Measurements from ENCODE around the gene PRSS56. TPM values are rescaled to one million over a fixed set of nuclear protein-coding genes. Genes with fewer than 3 reads are reported as not detected.

The PRSS56 gene
- polyA plus RNA-seq, 1 experiment, result not detected

DNA sequence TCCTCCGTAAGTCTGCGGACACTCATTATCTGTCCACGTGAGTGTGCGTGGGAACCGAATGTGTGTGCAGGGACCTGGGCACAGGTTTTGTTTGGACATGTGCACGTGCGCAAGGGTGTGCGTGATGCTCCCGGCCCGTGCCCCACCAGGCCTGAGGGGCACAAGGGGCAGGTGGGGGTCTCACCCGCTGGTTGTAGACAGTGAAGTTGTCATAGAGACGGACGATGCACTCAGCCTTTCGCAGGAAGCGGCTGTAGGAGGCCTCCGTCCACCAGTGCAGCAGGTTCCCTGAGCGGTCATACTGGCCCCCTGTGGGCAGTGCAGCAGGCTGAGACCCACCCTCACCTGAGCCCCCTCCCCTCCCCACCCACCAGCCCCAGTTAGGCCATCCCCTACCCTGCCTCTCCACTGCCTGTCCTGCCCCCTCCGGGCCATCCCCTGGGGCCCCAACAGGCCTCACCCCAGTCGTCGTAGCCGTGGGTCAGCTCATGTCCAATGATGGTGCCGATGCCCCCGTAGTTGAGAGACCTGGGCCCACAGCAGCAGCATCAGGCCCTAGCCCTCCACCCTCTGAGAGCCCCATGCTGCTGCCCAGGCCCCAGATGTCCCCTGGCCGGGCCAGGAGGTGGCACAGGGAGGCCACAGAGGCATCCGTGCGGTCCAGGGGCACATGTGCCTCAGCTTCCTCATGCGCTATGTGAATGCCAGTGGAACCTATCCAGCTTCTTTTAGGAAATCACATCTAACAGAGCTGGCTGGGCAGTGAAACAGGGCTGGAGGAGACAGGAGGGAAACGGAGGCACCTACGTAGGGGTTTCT lies 38.7 kb upstream of the PRSS56 start:
- Histone ChIP-seq H3K27me3 (ENCODE audit: control insufficient read depth, insufficient read depth, low read length) (peaks cover 40% of the 10 kb centered on the region), H3K4me3 (ENCODE audit: low read depth, low read length) (no peak overlapping the region), H3K27ac (ENCODE audit: low read depth, low read length) (no peak overlapping the region), H3K9me3 (ENCODE audit: control insufficient read depth, insufficient read depth, low read length) (no peaks in the 10 kb centered on the region; the same call in 1 of the 2 replicates)
- ChIA-PET CTCF (no interaction called here), POLR2A (no interaction called here)
- TF ChIP-seq, protein P1, sequence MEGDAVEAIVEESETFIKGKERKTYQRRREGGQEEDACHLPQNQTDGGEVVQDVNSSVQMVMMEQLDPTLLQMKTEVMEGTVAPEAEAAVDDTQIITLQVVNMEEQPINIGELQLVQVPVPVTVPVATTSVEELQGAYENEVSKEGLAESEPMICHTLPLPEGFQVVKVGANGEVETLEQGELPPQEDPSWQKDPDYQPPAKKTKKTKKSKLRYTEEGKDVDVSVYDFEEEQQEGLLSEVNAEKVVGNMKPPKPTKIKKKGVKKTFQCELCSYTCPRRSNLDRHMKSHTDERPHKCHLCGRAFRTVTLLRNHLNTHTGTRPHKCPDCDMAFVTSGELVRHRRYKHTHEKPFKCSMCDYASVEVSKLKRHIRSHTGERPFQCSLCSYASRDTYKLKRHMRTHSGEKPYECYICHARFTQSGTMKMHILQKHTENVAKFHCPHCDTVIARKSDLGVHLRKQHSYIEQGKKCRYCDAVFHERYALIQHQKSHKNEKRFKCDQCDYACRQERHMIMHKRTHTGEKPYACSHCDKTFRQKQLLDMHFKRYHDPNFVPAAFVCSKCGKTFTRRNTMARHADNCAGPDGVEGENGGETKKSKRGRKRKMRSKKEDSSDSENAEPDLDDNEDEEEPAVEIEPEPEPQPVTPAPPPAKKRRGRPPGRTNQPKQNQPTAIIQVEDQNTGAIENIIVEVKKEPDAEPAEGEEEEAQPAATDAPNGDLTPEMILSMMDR (IDR thresholded peaks at IDR 0.05; ENCODE audit: low read depth, low read length), result no peak
- DNase-seq (ENCODE audit: low read depth, low spot score), result no peak

DNA sequence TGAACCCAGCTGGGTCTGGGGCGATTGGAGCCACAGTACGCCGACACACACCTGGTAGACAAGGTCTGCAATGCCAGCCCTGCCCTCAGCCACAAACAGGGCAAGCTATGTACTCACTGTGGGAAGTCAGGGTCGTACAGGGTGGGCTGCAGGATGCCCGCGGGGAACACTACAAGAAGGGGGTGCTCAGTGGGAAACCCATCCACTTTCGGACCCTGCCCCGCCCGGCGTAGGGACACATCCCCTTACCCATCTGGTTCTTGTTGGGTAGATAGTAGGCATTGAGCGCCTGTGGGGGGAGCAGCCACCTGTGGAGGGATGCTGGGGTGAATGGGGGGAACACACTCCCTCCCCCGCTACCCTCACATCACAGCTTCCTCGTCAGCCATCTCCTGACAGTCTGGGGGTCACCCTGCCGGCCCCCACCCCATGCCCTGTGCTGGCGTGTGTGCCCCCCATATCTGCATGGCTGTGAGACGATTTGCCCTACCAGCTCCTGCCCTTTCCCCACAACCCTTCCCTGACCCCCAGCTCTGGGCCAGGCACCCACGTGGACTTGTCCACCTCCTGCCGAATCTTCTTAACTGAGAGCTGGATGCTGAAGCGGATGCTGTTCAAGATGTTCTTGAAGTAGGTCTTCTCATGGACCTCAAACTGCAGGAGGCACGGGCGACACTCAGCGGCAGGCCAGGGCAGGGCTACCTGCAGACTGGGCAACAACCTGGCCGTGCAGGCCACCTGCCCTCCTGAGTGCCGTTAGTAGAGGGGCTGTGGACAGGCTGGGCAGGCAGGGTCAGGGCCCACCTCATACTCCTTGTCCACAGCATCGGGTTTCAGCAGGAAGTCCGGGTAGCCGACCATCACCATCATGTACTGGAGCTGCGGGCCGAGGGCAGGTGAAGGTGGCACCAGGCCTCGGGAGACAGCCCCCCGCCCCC lies 37.6 kb upstream of the PRSS56 start:
- Histone ChIP-seq H3K9me3 (ENCODE audit: control insufficient read depth, insufficient read depth, low read length) (no peaks in the 10 kb centered on the region; the same call in 1 of the 2 replicates), H3K27ac (ENCODE audit: low read depth, low read length) (no peak overlapping the region), H3K4me3 (ENCODE audit: low read depth, low read length) (no peak overlapping the region), H3K27me3 (ENCODE audit: control insufficient read depth, insufficient read depth, low read length) (peaks cover 42% of the 10 kb centered on the region)
- ChIA-PET POLR2A (no interaction called here), CTCF (no interaction called here)
- TF ChIP-seq, protein P1 (IDR thresholded peaks at IDR 0.05; ENCODE audit: low read depth, low read length), result no peak
- no peak for DNase-seq (ENCODE audit: low read depth, low spot score)

DNA sequence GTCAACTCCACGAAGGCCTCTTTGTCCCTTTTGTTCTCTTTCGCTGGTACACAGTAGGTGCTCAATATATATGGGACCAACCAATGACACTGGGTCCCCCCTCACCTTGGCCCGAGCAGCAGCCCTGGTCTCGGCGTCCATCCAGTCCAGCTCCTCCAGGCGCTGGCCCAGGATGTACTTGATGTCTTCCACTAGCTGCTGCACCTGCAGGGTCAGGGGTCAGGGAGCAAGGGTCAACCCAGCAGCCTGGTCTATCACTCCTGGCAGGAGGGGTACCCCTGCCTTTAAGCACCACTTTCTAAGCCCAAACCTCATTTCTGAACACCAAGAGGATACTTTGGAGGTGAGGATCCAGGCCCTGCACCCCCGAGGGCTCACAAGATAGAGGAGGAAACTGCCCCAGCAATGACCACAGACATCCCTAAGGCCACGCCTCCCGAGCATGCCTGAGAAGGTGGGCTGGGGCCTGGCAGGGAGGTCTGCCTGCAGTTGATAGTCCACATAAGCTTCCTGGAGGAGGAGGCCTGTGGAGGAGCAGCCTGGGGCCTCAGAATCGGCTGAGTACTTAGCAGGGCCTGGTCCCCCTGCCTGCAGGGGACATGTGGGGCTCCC lies 36.8 kb upstream of the PRSS56 start:
- ChIA-PET POLR2A (no interaction called here), CTCF (no interaction called here)
- Histone ChIP-seq H3K9me3 (ENCODE audit: control insufficient read depth, insufficient read depth, low read length) (no peaks in the 10 kb centered on the region; the same call in 1 of the 2 replicates), H3K27ac (ENCODE audit: low read depth, low read length) (no peak overlapping the region), H3K27me3 (ENCODE audit: control insufficient read depth, insufficient read depth, low read length) (peaks cover 48% of the 10 kb centered on the region), H3K4me3 (ENCODE audit: low read depth, low read length) (no peak overlapping the region)
- TF ChIP-seq, protein P1 (IDR thresholded peaks at IDR 0.05; ENCODE audit: low read depth, low read length), result no peak
- no peak for DNase-seq (ENCODE audit: low read depth, low spot score)

DNA sequence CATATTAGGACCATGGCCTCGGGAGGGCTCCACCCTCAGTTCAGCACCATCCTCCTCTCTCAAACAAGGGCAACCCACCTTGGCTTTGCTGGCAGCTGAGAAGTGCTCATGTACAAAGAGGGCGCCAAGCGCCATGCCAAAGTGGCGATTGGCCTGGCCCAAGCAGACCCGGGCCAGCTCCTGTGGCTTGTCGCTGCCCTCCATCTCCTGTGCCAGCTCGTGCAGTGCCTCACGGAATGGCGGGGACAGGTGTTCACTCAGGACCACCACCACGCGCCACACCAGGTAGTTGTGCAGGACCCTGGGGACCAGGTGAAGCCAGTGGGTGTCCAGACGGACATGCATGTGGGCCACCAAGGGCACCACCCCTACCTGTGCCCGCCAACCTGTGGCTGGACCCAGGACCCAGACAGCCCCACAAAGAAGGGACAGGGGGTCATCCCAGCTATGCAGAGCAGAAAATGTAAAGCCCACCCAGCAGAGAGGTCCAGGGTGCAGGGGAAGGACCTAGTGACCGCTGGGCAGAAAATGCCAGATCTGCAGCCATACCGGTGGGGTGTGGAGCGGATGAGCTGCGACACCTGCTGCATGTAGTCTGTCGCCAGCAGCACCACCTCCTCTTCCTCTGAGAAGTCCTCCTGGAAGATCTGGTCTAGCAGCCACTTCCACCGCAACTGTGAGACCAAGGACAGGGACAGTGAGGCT lies 36.1 kb upstream of the PRSS56 start:
- Histone ChIP-seq H3K9me3 (ENCODE audit: control insufficient read depth, insufficient read depth, low read length) (no peaks in the 10 kb centered on the region; the same call in 1 of the 2 replicates), H3K27me3 (ENCODE audit: control insufficient read depth, insufficient read depth, low read length) (peaks cover 48% of the 10 kb centered on the region), H3K27ac (ENCODE audit: low read depth, low read length) (no peak overlapping the region), H3K4me3 (ENCODE audit: low read depth, low read length) (no peak overlapping the region)
- ChIA-PET POLR2A (no interaction called here), CTCF (no interaction called here)
- DNase-seq (ENCODE audit: low read depth, low spot score), result no peak
- TF ChIP-seq, protein P1 (IDR thresholded peaks at IDR 0.05; ENCODE audit: low read depth, low read length), result no peak

All from AG04450 (cell line).